SH-SY5Y (cell line): ENCODE measurements around the gene PARN.

Experiments
- GATA2 ChIP-seq: IDR thresholded peaks from 2 replicates; pipeline ENCODE4 v1.6.1; 2011; ENCODE audit warnings: mild to moderate bottlenecking, low read depth, low read length
- GATA3 ChIP-seq: IDR thresholded peaks from 2 replicates; pipeline ENCODE4 v1.6.1; 2011; ENCODE audit warnings: low read depth, mild to moderate bottlenecking, low read length, moderate library complexity

DNA sequence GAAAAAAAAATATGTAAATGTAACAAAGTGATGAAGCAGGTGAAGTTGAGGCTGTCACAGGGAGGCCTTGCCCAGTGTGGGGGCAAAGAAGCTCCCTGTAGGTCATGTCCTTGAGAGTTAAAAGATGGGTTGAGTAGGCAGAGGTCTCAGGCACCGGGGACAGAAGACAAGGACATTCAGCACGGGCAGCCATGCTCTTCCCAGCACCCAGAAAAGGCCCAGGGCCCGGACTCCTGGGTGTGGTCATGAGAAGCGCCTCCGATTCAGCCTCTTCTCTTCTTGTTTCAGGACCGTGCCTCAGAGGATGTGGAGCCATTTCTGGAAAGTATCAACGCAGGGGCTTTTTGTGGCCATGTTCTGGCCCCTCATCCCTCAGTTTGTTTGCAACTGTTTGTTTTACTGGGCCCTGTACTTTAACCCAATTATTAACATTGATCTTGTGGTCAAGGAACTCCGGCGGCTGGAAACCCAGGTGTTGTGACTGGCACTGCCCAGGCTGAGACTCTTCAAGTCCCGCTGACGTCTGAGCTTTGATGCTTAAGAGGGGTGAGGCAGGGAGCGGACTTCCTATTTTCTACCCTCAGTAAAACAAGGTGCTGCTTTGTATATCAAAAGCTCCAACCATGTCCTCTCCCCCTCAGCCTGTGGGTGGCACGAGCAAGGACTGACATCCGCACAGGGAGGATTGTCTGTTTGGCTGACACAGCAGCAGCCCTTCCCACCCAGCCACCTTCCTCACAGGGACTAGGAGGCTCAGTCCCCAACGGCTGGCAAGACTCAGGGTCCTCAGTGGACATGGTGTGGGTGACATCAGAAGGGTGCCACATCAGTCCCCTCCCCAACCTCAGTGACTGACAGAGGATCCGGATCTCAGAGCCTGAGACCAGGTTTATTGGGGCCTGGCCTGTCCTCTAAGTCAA, 37.5 kb upstream of the PARN start:
- TF ChIP-seq GATA3 (no peak), GATA2 (no peak)
